Endothelial cell of umbilical vein (primary cell): Measurements from ENCODE around the gene ZNF385C. TPM values are rescaled to one million over a fixed set of nuclear protein-coding genes. Genes with fewer than 3 reads are reported as not detected.

ENCODE experiments used
- BruUV-seq: library from RNA; stranded (reverse); fragments of 400-500 nt; replicated peaks from 2 replicates; lab custom pipeline; 2021; lab: Mats Ljungman, UMichigan
- CTCF ChIA-PET: fragments of 300-600, 350-600 bp; sonication (Branson Sonifier 250); formaldehyde crosslinking; loops from one replicate; lab custom pipeline; 2021; ENCODE audit warnings: antibody characterized with exemption, inconsistent platforms; lab: Charles Lee
- POLR2A ChIA-PET: fragments of 300-600, 350-600 bp; sonication (Branson Sonifier 250); formaldehyde crosslinking; loops from one replicate; lab custom pipeline; 2021; ENCODE audit warnings: antibody characterized with exemption, inconsistent platforms; lab: Charles Lee
- DNase-seq: peaks from one replicate; pipeline ENCODE4 v3.0.0-alpha.2; 2011; ENCODE audit warnings: low read depth, low spot score
- FAIRE-seq: peaks from 2 replicates; lab custom pipeline; 2011; peaks lifted over from hg19 to GRCh38; lab: Jason Lieb, UNC
- H2AFZ ChIP-seq: 2 replicates; pipeline ENCODE4 v1.6.0; 2012; ENCODE audit warnings: low read depth, low read length, control low read depth, inconsistent platforms
- H3K27ac ChIP-seq: 2 replicates; pipeline ENCODE4 v1.5.1; 2011; ENCODE audit warnings: low read depth, mild to moderate bottlenecking, control low read depth, low read length, moderate library complexity; ENCODE audit not compliant: insufficient read depth
- H3K27me3 ChIP-seq, 2 experiments: 2 replicates each; pipeline versions ENCODE4 v1.6.0 to v1.6.1; 2011; ENCODE audit warnings: low read length in 2 of 2, mixed read lengths in 1 of 2; ENCODE audit not compliant: control insufficient read depth in 2 of 2, insufficient read depth in 2 of 2
- H3K36me3 ChIP-seq, 2 experiments: 2 replicates in 1 of 2; 3 replicates in 1 of 2; pipeline ENCODE4 v1.5.1; 2011; ENCODE audit warnings: low read length in 2 of 2, mild to moderate bottlenecking in 1 of 2, moderate library complexity in 1 of 2; ENCODE audit not compliant: control insufficient read depth in 2 of 2, insufficient read depth in 2 of 2; ENCODE audit errors: extremely low read depth in 1 of 2
- H3K4me1 ChIP-seq: 3 replicates; pipeline ENCODE4 v1.5.1; 2011; ENCODE audit warnings: mild to moderate bottlenecking, low read length; ENCODE audit not compliant: control insufficient read depth, insufficient read depth; ENCODE audit errors: extremely low read depth
- H3K4me2 ChIP-seq: 2 replicates; pipeline ENCODE4 v1.6.1; 2011; ENCODE audit warnings: low read length, control low read depth, mixed read lengths; ENCODE audit not compliant: insufficient read depth
- H3K4me3 ChIP-seq, 3 experiments: fragments of 200-600 bp in 1 of 3; sonication (generic), shearing (Covaris generic) in 1 of 3; replicated peaks in 1 of 3; 2 replicates each; pipeline ENCODE4 v1.5.1; 2011 to 2016; ENCODE audit warnings: control low read depth in 3 of 3, low read length in 3 of 3, mild to moderate bottlenecking in 2 of 3, inconsistent platforms in 1 of 3, low read depth in 1 of 3, moderate library complexity in 1 of 3; ENCODE audit not compliant: insufficient read depth in 1 of 3
- H3K79me2 ChIP-seq: 2 replicates; pipeline ENCODE4 v1.6.0; 2012; ENCODE audit warnings: low read length, inconsistent platforms; ENCODE audit not compliant: control insufficient read depth, insufficient read depth
- H3K9ac ChIP-seq: replicated peaks from 2 replicates; pipeline ENCODE3; 2011; ENCODE audit warnings: low read length, control low read depth; ENCODE audit not compliant: insufficient read depth; ENCODE audit errors: extremely low read depth
- H3K9me1 ChIP-seq: replicated peaks from 3 replicates; pipeline ENCODE4 v1.6.0; 2011; ENCODE audit warnings: mild to moderate bottlenecking, low read length; ENCODE audit not compliant: control insufficient read depth, insufficient read depth; ENCODE audit errors: extremely low read depth
- H3K9me3 ChIP-seq: replicated peaks from 2 replicates; pipeline ENCODE4 v1.5.1; 2012; ENCODE audit warnings: low read length, inconsistent platforms; ENCODE audit not compliant: control insufficient read depth, insufficient read depth
- H4K20me1 ChIP-seq: replicated peaks from 2 replicates; pipeline ENCODE3; 2011; ENCODE audit warnings: mild to moderate bottlenecking, low read length; ENCODE audit not compliant: control insufficient read depth, insufficient read depth; ENCODE audit errors: extremely low read depth
- POLR2A ChIP-seq: IDR thresholded peaks from 2 replicates; pipeline ENCODE4 v1.6.1; 2012; ENCODE audit warnings: low read depth, mild to moderate bottlenecking, control low read depth, low read length
- dilution Hi-C: fragments of 300-500 bp; cut with MboI; formaldehyde crosslinking; loops from one replicate; pipeline ENCODE4 v1.15.0; 2019; ENCODE audit warnings: low sequenced_read_pairs; ENCODE audit not compliant: extremely low pct_ligation_motif_present
- intact Hi-C: fragments of 100-400 bp; cut with micrococcal nuclease; formaldehyde crosslinking; loops from one replicate; pipeline ENCODE4 v1.10.0; 2022
- polyA plus RNA-seq, 4 experiments: library from polyadenylated mRNA; depleted of rRNA in 3 of 4; stranded (reverse) in 3 of 4; unstranded in 1 of 4; fragments of >200 nt; gene quantifications; 2 replicates each; pipeline versions ENCODE4 v1.2.1 to v1.2.3, GENCODE V29; 2011 to 2012; ENCODE audit warnings: missing spikeins in 1 of 4
- total RNA-seq: library from RNA; stranded (reverse); gene quantifications from 2 replicates; pipeline ENCODE4 v1.2.3, GENCODE V29; 2021
- TF ChIP-seq, protein P1 (sequence below), 2 donors: IDR thresholded peaks; 1 replicate in 1 of 2; 2 replicates in 1 of 2; pipeline ENCODE4 v1.5.1; 2011; ENCODE audit warnings: low read length in 2 of 2, mild to moderate bottlenecking in 2 of 2, moderate library complexity in 2 of 2, control low read depth in 1 of 2, inconsistent platforms in 1 of 2, low read depth in 1 of 2; ENCODE audit not compliant: insufficient read depth in 1 of 2; ENCODE audit errors: extremely low read depth in 1 of 2
- TF ChIP-seq, protein P2 (sequence below): IDR thresholded peaks from 2 replicates; pipeline ENCODE4 v1.6.1; 2011; ENCODE audit not compliant: insufficient read depth, insufficient read length

ZNF385C gene
- total and polyA plus RNA-seq, 2 donors (not counting 3 experiments of a cell fraction or from before 2014, with no cell fraction given), result 0.07 TPM; not detected in 1

DNA sequence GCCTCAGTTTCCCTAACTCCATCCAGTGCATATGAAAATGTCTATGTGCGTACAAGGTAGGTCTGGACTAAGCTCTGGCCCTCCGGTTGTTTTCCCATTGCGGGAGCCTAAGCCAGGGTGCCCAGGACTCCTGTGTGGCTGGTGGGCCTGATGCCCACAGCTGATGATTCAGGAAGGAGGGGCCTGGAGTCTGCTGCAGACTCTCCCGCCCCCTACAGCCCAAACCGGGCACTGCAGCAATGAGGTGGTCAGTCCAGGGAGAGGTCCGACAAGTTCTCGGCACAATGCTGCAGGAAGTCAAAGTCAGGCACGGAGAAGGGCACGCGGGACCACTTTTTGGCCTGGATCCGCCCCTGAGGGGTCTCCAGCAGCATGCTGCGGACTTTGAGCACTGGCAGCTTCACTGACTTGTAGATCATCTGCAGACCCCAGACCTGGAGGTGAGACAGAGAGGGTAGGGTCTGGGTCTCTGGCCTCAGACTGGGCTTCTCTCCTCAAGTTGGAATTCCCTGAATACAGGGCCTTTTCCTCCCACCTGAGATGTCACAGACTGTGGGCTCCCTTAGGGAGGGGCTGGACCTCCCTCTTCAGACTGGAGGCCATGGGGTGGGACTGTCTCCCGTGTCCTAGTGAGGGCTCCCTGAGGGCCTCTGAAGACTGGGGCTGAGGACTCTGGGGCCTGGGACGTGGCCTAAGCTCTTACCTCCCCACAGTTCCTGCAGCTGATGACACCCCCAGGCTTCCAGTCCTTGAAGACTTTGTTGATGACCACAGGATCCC, 3.4 kb upstream of the ZNF385C start:
- Histone ChIP-seq H3K79me2 (no peaks in the 10 kb centered on the region), H3K36me3 (no peaks in the 10 kb centered on the region), H3K4me3 (no peak overlapping the region), H3K27ac (no peak overlapping the region), H2AFZ (peak overlapping the region; percentile 91), H3K4me1 (peaks cover 5% of the 10 kb centered on the region), H3K27me3 (peaks cover 14 to 15% of the 10 kb centered on the region in 2 experiments), H3K9me3 (no peaks in the 10 kb centered on the region), H3K9me1 (no peaks in the 10 kb centered on the region), H3K9ac (no peak overlapping the region), H3K4me2 (no peak overlapping the region), H4K20me1 (no peaks in the 10 kb centered on the region)
- BruUV-seq, result no TSS peak
- TF ChIP-seq, protein P1, sequence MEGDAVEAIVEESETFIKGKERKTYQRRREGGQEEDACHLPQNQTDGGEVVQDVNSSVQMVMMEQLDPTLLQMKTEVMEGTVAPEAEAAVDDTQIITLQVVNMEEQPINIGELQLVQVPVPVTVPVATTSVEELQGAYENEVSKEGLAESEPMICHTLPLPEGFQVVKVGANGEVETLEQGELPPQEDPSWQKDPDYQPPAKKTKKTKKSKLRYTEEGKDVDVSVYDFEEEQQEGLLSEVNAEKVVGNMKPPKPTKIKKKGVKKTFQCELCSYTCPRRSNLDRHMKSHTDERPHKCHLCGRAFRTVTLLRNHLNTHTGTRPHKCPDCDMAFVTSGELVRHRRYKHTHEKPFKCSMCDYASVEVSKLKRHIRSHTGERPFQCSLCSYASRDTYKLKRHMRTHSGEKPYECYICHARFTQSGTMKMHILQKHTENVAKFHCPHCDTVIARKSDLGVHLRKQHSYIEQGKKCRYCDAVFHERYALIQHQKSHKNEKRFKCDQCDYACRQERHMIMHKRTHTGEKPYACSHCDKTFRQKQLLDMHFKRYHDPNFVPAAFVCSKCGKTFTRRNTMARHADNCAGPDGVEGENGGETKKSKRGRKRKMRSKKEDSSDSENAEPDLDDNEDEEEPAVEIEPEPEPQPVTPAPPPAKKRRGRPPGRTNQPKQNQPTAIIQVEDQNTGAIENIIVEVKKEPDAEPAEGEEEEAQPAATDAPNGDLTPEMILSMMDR (IDR thresholded peaks at IDR 0.05; ENCODE audit: extremely low read depth in 1 of 2, insufficient read depth in 1 of 2, low read depth in 1 of 2, low read length in 2 of 2), result peak; percentile 96 to 97
- TF ChIP-seq POLR2A, result no peak
- TF ChIP-seq, protein P2, sequence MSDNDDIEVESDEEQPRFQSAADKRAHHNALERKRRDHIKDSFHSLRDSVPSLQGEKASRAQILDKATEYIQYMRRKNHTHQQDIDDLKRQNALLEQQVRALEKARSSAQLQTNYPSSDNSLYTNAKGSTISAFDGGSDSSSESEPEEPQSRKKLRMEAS, result no peak
- DNase-seq (peak; percentile 78), FAIRE-seq (peak; percentile 96)
- POLR2A ChIA-PET, result no interaction called here
- intact Hi-C loops, result loop anchor here (1.0 to 2.0 kb wide), 4 partner anchors 34 to 138 kb away; partner anchors contain the start of gene DNAJC7
- dilution Hi-C loops, result loop anchor here (25.0 kb wide), 1 partner anchor 139 kb away; the partner anchor contains the start of gene CNP
- CTCF ChIA-PET, result interaction anchor here (0.6 to 2.8 kb wide), 35 partner anchors 9 to 260 kb away, joined by 3 to 41 read pairs (median 7); partner anchors contain the start of genes CNP, DHX58, DNAJC7 and KAT2A
